Smooth muscle cell (in vitro differentiated cells): ENCODE results near the gene ZNF576. TPM values are rescaled to one million over a fixed set of nuclear protein-coding genes. Genes with fewer than 3 reads are reported as not detected.

Experiments
- DNase-seq: peaks from one replicate; lab custom pipeline; 2025; ENCODE audit not compliant: unreplicated experiment; lab: John Stamatoyannopoulos, UW
- H2AFZ ChIP-seq: fragments of 200-600 bp; sonication (generic); 2 replicates; pipeline ENCODE4 v1.6.0; 2016; ENCODE audit warnings: antibody characterized with exemption, low read depth, mild to moderate bottlenecking
- H3F3A ChIP-seq: fragments of 200-600 bp; sonication (generic); 2 replicates; pipeline ENCODE4 v1.6.0; 2017; ENCODE audit warnings: antibody characterized with exemption, low read depth
- H3K27ac ChIP-seq: fragments of 200-600 bp; sonication (generic); 2 replicates; pipeline ENCODE4 v1.5.1; 2016; ENCODE audit warnings: low read depth, mild to moderate bottlenecking
- H3K27me3 ChIP-seq: fragments of 200-600 bp; sonication (generic); 2 replicates; pipeline ENCODE4 v1.6.1; 2016; ENCODE audit warnings: low read depth, mild to moderate bottlenecking
- H3K36me3 ChIP-seq: fragments of 200-600 bp; sonication (generic); 2 replicates; pipeline ENCODE4 v1.5.1; 2016; ENCODE audit warnings: low read depth
- H3K4me1 ChIP-seq: fragments of 200-600 bp; sonication (generic); 2 replicates; pipeline ENCODE4 v1.5.1; 2016; ENCODE audit warnings: low read depth
- H3K4me2 ChIP-seq: fragments of 200-600 bp; sonication (generic); 2 replicates; pipeline ENCODE4 v1.6.0; 2016; ENCODE audit warnings: mild to moderate bottlenecking
- H3K4me3 ChIP-seq: fragments of 200-600 bp; sonication (generic); 2 replicates; pipeline ENCODE4 v1.5.1; 2016; ENCODE audit warnings: mild to moderate bottlenecking
- H3K79me2 ChIP-seq: fragments of 200-600 bp; sonication (generic); 2 replicates; pipeline ENCODE4 v1.6.0; 2016; ENCODE audit warnings: low read depth, mild to moderate bottlenecking
- H3K9ac ChIP-seq: fragments of 200-600 bp; sonication (generic); 2 replicates; pipeline ENCODE4 v1.6.0; 2016; ENCODE audit warnings: low read depth
- H3K9me3 ChIP-seq: fragments of 200-600 bp; sonication (generic); replicated peaks from 2 replicates; pipeline ENCODE4 v1.5.1; 2016; ENCODE audit warnings: low read depth
- H4K20me1 ChIP-seq: fragments of 200-600 bp; sonication (generic); 2 replicates; pipeline ENCODE4 v1.6.0; 2016; ENCODE audit warnings: low read depth
- CTCF ChIP-seq: fragments of 200-600 bp; sonication (generic); IDR thresholded peaks from 2 replicates; pipeline ENCODE4 v1.5.1; 2017; ENCODE audit warnings: borderline replicate concordance, mild to moderate bottlenecking, antibody characterized with exemption; ENCODE audit not compliant: insufficient read depth, poor library complexity, severe bottlenecking
- WGBS: methylation state at CpG from one replicate; pipeline ENCODE4 v1.1.7; 2016; ENCODE audit warnings: low lambda C conversion rate; 5-methylcytosine and 5-hydroxymethylcytosine counted together
- polyA plus RNA-seq: library from polyadenylated mRNA; unstranded; fragments of >200 nt; fragmentation: Nextera tagmentation; extraction: Ambion mirVana; gene quantifications from 2 replicates; pipeline ENCODE4 v1.2.1, GENCODE V29; 2016
- total RNA-seq: library from RNA; depleted of rRNA; stranded (reverse); fragments of >200 nt; gene quantifications from 2 replicates; pipeline ENCODE4 v1.2.3, GENCODE V29; 2014

The ZNF576 gene
- total and polyA plus RNA-seq, 2 experiments from 2014 or later = 2.7 to 13.7 TPM

DNA sequence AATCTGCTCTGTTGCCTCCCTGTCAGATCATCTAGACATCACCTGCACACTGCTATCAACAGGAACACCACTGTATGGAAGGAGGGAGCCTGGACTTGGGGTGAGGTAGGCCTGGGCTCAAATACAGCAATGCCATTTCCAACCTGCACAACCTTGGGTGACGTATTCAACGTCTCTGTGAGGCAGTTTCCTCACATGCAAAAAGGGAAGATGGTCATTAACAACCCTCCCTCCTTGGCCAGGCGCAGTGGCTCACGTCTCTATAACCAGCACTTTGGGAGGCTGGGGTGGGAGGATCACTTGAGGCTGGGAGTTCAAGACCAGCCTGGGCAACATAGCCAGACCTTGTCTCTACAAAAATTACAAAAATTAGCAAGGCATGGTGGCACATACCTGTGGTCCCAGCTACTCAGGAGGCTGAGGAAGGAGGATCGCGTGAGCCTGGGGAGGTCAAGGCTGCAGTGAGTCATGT lies 34.1 kb upstream of the ZNF576 start:
- Histone ChIP-seq H2AFZ (no peak overlapping the region), H3K9me3 (no peaks in the 10 kb centered on the region), H3K27ac (no peak overlapping the region), H3K36me3 (no peaks in the 10 kb centered on the region), H3F3A (no peaks in the 10 kb centered on the region), H3K9ac (no peak overlapping the region), H3K4me3 (no peak overlapping the region), H3K4me2 (no peak overlapping the region), H3K4me1 (no peaks in the 10 kb centered on the region), H3K27me3 (no peaks in the 10 kb centered on the region), H3K79me2 (no peaks in the 10 kb centered on the region), H4K20me1 (no peaks in the 10 kb centered on the region)
- no peak for DNase-seq
- no peak for TF ChIP-seq CTCF
- 96% methylated on average over 6 of the region's 6 CpGs for WGBS

GRCh38 chr19:43562698-43563241 lies 33.6 kb upstream of the ZNF576 start:
- H3K79me2 ChIP-seq = no peaks in the 10 kb centered on the region
- no peaks in the 10 kb centered on the region for H3K9me3 ChIP-seq
- H3K27me3 ChIP-seq = no peaks in the 10 kb centered on the region
- no peak overlapping the region for H3K4me2 ChIP-seq
- no peaks in the 10 kb centered on the region for H4K20me1 ChIP-seq
- H3K36me3 ChIP-seq = no peaks in the 10 kb centered on the region
- no peaks in the 10 kb centered on the region for H3K4me1 ChIP-seq
- no peak overlapping the region for H3K27ac ChIP-seq
- TF ChIP-seq CTCF = no peak
- H3K9ac ChIP-seq = no peak overlapping the region
- DNase-seq = no peak
- no peaks in the 10 kb centered on the region for H3F3A ChIP-seq
- no peak overlapping the region for H3K4me3 ChIP-seq
- H2AFZ ChIP-seq = no peak overlapping the region
- 74% methylated on average over 14 of the region's 14 CpGs for WGBS

DNA sequence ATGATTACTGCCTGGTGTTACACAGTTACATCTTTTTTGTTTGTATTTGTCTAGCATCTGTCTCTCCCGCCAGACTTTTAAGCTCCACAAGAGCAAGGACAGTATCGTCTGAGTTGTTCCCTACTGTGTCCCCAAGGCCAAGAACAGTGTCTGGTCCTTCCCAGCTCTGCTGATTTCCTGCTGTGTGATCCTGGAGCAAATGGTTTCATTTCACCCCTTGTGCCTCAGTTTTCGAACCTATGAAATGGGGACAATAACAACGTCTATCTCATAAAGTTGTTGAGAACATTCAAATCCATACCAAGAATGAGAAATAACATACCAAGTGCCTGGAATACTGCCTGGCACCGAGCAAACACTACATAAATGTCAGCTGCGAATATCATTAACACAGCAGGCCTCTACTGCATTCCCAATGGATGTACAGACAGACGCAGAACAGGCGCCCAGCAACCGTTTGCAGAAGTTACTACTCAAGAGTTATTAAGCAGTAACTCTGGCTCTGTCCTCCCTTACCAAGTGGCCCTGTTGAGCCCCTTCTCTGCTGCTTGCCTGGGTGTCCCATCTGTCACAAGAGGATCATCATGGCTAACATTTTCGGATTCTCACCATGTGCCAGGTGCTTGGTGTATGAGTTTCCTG lies 32.5 kb upstream of the ZNF576 start:
- H3K4me2 ChIP-seq = no peak overlapping the region
- H3K9me3 ChIP-seq = no peaks in the 10 kb centered on the region
- no peak overlapping the region for H2AFZ ChIP-seq
- H3K36me3 ChIP-seq = no peaks in the 10 kb centered on the region
- H3K27me3 ChIP-seq = no peaks in the 10 kb centered on the region
- no peaks in the 10 kb centered on the region for H3K4me1 ChIP-seq
- 91% methylated on average over 10 of the region's 10 CpGs for WGBS
- H4K20me1 ChIP-seq = no peaks in the 10 kb centered on the region
- H3F3A ChIP-seq = no peaks in the 10 kb centered on the region
- H3K79me2 ChIP-seq = no peaks in the 10 kb centered on the region
- no peak overlapping the region for H3K27ac ChIP-seq
- no peak overlapping the region for H3K4me3 ChIP-seq
- no peak for DNase-seq
- no peak overlapping the region for H3K9ac ChIP-seq
- TF ChIP-seq CTCF = no peak

GRCh38 chr19:43564800-43565199 lies 31.6 kb upstream of the ZNF576 start:
- WGBS = 95% methylated on average over 9 of the region's 9 CpGs
- Histone ChIP-seq H3K4me3 (no peak overlapping the region), H3K36me3 (no peaks in the 10 kb centered on the region), H2AFZ (no peak overlapping the region), H3K27me3 (no peaks in the 10 kb centered on the region), H3F3A (no peaks in the 10 kb centered on the region), H3K4me1 (no peaks in the 10 kb centered on the region), H3K27ac (no peak overlapping the region), H3K79me2 (no peaks in the 10 kb centered on the region), H3K9me3 (no peaks in the 10 kb centered on the region), H3K4me2 (no peak overlapping the region), H3K9ac (no peak overlapping the region), H4K20me1 (no peaks in the 10 kb centered on the region)
- DNase-seq = no peak
- TF ChIP-seq CTCF = no peak
